HG03565 (cell line): ENCODE measurements around the gene SPATA12.
"Not testable (repeated sequence)": the region's sequence is repeated elsewhere in the genome, so short reads cannot be mapped to it uniquely, and the experiment has no call there.

Experiments used
- ATAC-seq: cut with Tn5 transposase; IDR thresholded peaks from one replicate; pipeline ENCODE4 v1.9.1; 2021; ENCODE audit warnings: mild to moderate bottlenecking, moderate library complexity; ENCODE audit not compliant: unreplicated experiment

Gene SPATA12

DNA sequence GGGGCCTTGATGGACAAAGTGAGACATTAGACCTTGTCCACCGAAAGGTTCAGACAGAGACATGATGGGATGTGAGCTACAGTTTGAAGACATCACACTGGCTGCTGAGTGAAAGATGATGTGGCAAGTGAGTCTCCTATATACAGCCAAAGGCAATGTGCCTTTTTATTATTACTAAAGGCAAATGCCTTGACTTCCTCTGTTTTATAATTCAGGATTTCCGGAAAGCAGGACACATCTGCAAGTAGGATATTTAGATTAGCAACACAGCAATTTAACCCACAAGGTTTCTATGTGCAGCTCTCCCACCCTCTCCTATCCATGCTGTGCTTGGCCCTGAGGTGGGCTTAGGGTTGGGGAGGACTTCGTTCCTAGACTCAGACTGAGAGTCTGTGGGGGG lies 20.7 kb downstream of the SPATA12 start:
- ATAC-seq, result no peak

DNA sequence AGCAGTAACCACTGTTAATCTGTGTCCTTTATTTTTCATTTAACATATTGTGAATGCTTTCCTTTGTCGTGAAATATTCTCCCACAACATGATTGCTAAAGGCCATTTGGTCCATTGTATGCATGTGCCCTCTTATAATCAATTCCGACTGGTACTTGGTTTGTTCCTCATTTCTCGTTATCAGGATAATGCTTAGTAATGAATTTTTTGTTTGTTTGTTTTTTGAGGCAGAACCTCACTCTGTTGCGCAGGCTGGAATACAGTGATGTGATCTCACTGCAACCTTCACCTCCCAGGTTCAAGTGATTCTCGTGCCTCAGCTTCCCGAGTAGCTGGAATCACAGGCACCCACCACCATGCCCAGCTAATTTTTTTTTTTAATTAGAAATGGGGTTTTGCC lies 22.0 kb downstream of the SPATA12 start:
- ATAC-seq, result no peak

DNA sequence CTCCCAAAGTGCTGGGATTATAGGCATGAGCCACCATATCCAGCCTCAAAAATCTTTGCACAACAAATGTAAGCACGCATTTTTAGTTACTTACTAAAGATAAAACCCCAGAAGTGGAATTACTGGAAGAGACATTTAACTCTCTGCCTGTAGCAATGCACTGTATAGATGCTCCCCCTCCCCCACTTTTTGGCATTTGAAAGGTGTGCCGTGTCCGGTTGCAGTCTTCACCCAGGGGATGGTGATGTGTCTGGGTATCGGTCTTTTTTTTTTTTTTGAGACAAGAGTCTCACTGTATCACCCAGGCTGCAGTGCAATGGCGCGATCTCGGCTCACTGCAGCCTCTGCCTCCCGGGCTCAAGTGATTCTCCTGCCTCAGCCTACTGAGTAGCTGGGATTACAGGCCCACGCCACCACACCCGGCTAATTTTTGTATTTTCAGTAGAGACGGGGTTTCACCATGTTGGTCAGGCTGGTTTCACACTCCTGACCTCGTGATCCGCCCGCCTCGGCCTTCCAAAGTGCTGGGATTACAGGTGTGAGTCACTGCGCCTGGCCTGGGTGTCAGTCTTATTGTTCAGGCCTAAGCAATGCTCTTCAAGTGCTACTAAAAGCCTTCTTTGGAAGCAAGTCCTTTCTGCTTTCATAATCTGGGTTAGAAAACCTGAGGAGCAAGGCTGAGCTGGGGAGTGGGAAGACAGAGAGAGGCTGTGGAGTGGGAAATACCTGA lies 23.0 kb downstream of the SPATA12 start:
- ATAC-seq, result not testable (repeated sequence)

- ATAC-seq, result no peak
These were observed 24.7 kb downstream of the SPATA12 start for GRCh38 chr3:57085211-57085610.

- no peak for ATAC-seq
These were observed 25.7 kb downstream of the SPATA12 start for GRCh38 chr3:57086201-57086600.

GRCh38 chr3:57087361-57088092 lies 27.1 kb downstream of the SPATA12 start:
- ATAC-seq, result no peak

DNA sequence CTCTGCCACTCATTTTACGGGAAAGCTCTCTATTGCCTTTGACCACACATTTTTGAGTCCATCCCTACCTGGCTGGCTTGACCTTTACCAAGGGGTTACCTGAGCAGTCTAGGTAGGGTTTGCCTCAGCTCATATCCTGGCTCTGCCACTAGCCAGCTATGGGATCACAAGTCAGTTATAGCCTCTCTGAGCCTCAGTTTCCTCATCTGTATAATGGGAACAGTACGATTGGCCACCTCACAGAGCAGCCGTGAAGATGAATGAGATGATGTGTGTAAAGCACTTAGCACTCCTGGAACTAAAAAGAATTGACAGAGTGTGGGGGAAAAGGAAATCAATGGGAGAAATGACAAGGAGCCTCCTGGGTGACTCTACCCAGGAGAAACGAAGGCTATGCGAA lies 28.0 kb downstream of the SPATA12 start:
- ATAC-seq, result no peak

DNA sequence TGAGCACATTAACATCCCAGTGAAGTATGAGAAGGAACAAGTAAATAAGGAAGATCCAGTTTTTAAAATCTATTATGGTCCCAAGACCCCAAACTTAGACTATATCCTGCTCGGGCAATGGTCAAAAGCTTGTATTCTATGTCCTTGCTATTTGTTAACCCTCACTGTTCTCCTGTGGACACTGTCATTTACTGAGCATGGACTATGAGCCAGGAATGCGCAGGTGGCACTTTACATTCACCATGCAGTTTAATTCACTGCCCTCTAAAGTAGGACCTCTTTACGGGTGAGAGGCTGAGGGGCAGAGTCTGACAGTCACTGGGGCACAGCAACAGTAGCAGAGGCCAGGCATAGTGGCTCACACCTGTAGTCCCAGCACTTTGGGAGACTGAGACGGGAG lies 28.6 kb downstream of the SPATA12 start:
- no peak for ATAC-seq

GRCh38 chr3:57091521-57092273 lies 31.2 kb downstream of the SPATA12 start:
- no peak for ATAC-seq

DNA sequence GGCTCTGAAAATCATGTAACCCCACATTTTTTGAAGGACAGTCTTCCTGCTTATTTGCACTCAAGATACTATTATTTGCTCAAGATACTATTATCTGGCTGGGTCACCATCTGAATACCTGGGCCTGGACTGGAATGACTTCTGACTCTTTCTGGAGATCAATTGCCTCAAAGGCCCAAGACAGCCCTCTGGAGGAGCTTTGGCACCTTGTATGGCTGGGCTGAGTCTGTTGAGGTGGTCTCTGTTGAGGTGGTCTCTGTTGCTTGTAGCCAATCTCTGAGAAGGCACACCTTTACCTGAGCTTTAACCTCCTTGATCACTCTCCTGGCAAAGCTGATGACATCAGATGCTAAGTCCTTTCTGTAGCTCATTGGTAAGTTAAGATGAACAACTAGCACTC lies 33.0 kb downstream of the SPATA12 start:
- no peak for ATAC-seq

GRCh38 chr3:57093971-57094535 lies 33.6 kb downstream of the SPATA12 start:
- ATAC-seq, result no peak

- no peak for ATAC-seq
These were observed 34.1 kb downstream of the SPATA12 start for GRCh38 chr3:57094575-57094974.

DNA sequence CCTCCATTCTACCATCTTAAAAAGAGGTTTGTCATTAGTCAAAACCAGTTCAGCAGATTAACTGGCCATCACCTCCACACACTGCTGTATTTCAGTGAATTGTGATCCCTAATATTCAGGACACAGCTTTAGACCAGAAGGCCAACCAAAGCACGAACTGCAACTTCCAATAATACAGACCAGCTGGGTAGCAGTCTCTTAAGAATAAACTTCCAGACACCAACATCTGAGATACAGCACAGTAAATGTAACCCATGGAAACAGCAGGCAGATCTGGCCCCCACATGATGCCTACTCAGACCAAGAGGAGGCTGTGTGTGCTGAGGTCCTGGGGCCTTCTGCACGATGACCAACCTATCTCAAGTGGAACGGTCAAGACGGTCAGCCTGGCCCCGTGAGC lies 34.9 kb downstream of the SPATA12 start:
- no peak for ATAC-seq

DNA sequence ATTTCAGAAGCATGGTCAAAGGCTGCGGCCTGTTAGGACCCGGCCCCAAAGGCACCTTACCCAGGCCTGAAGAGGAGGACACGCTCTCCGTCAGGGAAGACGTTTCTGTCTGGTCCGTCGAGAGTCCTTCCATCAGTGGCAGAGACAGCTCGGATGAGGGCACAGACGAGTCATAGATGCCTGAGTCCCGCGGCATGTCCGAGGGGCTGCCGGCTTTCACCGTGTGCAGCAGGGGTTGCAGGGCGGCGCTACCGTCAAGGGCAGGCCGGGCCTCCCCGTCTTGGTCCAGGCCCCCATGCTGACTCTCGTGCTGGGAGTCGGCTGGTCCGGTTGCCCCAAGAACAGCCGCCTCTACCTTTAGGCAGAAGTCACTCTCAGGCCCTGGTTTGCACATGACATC lies 37.1 kb downstream of the SPATA12 start:
- no peak for ATAC-seq

GRCh38 chr3:57098418-57099310 lies 38.2 kb downstream of the SPATA12 start:
- no peak for ATAC-seq

- ATAC-seq, result no peak
These were observed 39.7 kb downstream of the SPATA12 start for GRCh38 chr3:57100046-57100695.

GRCh38 chr3:57105585-57105984 lies 45.1 kb downstream of the SPATA12 start:
- ATAC-seq, result no peak

DNA sequence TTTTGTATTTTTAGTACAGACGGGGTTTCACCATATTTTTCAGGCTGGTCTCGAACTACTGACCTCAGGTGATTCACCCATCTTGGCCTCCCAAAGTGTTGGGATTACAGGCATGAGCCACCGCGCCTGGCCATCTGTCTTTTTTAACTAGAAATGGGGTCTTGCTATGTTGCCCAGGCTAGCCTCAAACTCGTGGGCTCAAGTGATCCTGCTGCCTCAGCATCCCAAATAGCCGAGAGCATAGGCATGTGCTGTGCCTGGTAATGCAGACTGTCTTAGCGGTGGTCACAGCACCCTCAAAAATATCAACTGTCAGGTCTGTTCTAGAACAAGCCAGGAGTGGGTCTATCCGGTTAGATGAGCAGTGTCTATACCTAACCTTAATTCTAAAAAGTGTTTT lies 48.2 kb downstream of the SPATA12 start:
- ATAC-seq, result no peak

DNA sequence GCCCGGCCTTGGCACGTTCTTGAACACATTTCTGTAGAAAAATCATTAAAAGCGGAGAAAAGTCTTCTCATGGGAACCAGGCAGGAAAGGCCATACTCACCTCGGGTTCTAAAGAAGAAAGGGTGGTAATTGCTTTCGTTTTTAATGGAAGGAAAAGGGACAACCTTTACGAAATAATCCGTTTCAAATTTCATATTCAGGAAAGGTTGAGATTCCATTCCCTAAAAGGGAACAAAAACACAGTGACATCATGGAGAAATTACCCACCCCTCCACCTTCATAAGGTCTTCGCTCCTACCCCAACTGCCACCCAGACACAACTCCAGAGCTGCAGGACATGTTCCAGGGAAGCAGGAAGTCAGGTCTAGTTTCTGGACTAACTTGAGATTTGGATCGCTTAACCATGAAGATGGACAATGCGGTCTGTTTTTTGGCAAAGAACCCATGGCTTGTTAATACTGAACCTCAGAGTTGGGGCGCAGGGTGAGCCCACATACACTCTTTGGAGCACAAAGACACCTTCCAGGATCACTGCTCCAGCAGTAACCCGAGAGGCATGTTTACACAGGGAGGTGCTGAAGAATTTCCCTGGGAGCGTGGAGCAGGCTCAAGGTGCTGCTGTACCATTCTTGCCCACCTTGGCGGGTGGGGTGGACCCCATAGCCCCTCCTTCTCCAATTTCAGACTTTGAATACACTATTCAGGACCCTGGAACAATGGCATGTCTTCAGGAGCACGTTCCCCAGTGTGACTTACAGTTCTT lies 49.2 kb downstream of the SPATA12 start:
- no peak for ATAC-seq
